Glomerular endothelial cell (primary cell): ENCODE data around the gene NPIPA1. TPM values are rescaled to one million over a fixed set of nuclear protein-coding genes. Genes with fewer than 3 reads are reported as not detected.
"Not testable (repeated sequence)": the region's sequence is repeated elsewhere in the genome, so short reads cannot be mapped to it uniquely, and the experiment has no call there.

Experiments used
- DNase-seq: peaks from one replicate; pipeline ENCODE4 v3.0.0-alpha.2; 2011; ENCODE audit warnings: low read depth, low spot score; ENCODE audit errors: extremely low read depth
- total RNA-seq: library from RNA; depleted of rRNA; stranded (reverse); fragments of >200 nt; gene quantifications from 2 replicates; pipeline ENCODE4 v1.2.3, GENCODE V29; 2015

Gene NPIPA1
- total RNA-seq = 21.6 and 34.2 TPM in 2 replicates

DNA sequence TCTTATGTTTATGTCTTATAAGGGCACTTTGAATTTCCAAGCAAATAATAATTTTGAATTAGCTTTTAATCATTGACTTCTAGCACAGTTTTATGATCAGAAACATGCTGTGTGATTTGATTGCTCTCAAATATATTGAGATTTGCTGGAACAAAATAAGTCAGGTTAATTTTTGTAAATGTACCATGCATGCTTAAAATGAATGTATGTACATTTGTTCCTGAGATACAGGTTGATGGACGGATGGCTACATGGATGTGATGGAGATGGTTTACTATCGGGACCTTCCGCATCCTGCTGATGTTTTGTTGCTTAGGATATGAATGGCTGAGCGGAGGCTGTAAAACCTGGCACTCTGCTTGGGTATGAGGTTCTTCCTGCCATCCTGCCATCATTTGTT, at the start of gene NPIPA1:
NPIPA1 (plus strand) TSS at position 301 of the 400 bp plus-strand sequence; CDS start at position 301, 0 bp downstream.
- DNase-seq = not testable (repeated sequence)

DNA sequence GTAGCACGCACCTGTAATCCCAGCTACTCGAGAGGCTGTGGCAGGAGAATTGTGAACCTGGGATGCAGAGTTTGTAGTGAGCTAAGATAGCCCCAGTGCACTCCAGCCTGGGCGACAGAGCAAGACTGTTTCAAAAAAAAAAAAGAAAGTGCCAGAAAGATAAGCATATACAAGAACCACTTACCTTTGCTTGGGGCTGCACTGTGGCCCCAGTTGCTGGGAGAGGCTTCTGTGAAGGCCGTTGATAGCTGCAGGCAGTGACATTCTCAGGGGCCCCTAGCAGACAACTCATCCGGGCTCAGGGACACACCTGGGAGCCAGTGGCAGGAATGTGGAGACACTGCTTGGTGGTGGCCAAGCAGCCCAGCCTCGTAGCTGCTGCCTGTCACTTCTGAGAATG, 45.1 kb upstream of the NPIPA1 start:
- not testable (repeated sequence) for DNase-seq

GRCh38 chr16:14895382-14895781, 41.9 kb upstream of the NPIPA1 start:
- not testable (repeated sequence) for DNase-seq

DNA sequence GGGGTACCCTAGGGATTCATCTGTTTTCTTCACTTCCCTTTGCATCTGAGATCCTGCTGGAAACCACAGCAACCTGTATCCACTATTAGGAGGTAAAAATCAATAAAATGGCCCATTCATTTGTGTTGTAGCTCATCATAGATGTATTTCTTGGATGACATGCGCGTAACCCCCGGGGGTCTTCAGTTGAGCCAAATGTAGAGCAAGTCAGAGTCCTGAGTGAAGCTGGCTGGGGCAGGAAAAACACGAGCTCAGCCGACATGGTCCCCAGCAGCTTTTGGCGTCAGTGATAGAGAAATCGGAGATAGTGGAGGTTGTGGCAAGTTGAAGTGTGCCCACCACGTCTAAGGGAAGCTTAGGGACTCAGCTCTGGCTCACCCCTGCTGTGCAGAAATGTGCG, 41.2 kb upstream of the NPIPA1 start:
- not testable (repeated sequence) for DNase-seq

DNA sequence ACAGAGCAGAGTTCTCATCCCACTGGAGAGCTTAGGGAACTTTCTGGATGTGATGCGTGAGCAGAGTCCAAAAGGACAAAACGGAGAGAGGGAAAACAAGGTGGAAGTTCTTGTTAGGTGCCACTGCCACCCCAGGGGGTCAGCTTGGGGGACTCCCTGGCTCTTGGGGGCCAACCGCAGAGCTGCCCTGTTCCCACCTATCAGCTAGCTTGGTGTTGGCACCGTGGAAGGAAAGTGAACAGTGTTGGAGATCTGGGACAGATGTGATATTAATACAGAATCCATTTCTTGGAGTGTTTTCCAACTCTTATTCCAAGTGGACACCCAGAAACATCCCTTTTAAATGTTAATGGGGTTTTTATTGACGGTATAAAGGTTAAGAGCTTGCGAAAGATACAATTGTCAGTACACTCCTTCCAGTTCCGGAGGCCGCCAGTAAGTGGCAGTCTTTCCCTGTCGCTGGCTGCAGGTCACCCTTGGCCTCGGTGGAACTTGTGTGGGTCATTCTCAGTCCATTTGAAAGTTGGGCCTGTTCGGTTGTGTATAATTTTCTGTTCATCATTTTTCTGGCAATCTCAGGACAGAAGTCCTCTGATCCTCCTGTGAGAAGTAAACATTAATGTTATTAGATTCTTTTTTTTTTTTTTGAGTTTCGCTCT, 40.1 kb upstream of the NPIPA1 start:
- DNase-seq = not testable (repeated sequence)

GRCh38 chr16:14898162-14898561, 39.1 kb upstream of the NPIPA1 start:
- DNase-seq = not testable (repeated sequence)

DNA sequence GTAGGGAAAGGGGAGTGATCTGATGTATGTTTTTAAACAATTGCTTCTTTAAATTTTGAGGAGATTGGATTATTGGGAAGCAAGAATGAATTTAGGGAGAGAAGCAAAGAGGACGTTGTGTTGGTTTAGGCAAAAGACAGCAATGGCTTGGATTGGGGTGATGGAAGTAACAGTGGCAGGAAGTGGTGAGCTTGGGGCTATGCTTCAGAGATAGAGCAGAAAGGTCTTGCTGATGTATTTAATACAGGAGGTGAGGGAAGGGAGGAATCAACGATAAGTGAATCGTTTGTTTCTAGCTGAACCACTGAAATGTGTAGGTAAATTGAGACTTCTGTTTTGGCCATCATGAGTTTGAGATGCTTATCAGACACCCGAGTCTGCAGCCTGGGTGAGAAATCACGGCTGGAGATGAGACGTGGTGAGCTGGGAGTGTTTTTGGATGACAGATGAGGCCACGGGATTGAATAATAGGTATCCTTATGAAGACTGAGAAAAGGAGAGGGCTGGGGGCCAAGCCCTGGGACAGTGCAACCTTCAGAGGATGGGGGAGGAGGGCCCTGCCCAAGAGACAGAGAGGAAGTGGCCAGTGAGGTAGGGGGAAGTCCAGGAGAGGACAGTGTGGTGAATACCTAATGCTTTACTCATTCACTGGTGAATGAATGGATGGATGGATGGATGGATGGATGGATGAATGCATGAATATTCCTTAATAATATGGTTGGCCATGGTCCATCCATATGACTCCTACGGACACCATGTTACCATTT, 33.9 kb upstream of the NPIPA1 start:
- DNase-seq = not testable (repeated sequence)

DNA sequence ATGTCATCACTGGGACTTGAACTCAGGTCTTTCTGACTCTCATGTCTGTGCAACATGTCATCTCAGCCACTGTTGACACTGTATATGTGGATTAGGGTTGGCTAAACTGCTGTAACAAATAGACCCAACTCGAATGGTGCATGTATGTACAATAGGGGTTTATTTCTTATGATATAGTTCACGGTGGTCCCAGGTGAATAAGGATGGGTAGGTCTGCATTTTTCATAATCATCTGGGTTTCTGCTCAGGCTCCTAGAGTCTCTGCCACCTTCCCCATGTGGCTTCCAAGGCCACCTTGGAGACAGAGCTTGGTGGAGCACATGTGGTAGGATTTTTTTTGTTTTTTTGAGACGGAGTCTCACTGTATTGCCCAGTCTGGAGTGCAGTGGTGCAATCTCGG, 27.5 kb upstream of the NPIPA1 start:
- DNase-seq = not testable (repeated sequence)

DNA sequence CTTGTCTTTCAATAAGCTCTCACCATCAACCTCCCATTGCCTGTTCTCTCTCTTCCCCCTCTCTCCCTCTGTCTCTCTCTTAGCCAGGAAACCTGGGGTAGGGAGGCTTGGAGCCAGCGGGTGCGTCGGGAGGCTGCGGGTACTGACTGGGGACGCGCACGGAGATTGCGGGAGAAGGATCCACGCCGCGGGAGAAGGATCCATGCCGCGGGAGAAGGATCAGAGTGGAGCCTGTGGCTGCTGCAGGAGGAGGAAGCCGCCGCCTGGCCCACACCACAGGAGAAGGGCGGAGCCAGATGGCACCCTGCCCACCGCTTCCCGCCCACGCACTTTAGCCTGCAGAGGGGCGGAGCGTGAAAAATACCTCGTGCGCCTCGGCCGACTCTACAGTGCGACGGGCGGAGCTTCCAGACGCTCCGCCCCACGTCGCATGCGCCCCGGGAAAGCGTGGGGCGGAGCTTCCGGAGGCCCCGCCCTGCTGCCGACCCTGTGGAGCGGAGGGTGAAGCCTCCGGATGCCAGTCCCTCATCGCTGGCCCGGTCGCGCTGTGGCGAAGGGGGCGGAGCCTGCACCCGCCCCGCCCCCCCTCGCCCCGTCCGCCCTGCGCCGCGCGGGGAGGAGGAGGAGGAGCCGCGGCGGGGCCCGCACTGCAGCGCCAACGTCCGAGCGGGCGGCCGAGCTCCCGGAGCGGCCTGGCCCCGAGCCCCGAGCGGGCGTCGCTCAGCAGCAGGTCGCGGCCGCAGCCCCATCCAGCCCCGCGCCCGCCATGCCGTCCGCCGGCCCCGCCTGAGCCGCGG, 26.2 kb upstream of the NPIPA1 start:
- not testable (repeated sequence) for DNase-seq

DNA sequence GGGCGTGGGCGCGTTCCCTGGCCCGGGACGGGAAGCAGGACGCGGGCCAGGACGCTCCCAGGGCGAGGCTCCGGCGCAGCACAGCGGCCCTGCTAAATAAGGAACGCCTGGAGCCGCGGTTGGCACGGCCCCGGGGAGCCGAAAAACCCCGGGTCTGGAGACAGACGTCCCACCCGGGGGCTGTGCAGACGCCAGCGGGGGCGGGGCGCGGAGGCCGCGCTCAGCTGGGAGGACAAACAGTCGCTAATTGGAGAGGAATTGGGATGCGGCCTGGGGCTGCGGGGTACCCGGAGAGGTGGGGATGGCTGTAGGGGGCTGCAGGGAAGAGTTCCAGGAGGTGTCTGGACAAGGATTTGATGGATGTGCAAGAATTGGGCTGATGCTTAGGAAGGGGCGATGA, 25.3 kb upstream of the NPIPA1 start:
- not testable (repeated sequence) for DNase-seq

DNA sequence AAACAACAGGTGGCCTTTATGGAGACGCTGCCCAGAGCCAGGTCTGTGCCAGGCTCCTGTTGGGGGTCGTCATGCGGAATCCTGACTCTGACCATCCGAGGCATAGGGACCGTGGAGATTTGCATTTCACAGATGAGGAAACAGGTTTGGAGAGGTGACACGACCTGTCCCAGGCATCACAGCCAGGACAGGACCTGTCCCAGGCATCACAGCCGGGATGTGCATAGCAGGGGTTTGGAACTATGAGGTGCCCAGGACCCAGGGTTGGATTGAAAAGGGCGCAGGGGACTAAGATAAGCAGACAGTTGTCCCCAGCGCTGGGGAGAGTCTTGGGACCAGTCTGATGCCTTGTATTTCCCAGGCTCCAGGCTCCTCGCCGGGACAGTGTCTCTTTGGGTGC, 24.7 kb upstream of the NPIPA1 start:
- DNase-seq = not testable (repeated sequence)

DNA sequence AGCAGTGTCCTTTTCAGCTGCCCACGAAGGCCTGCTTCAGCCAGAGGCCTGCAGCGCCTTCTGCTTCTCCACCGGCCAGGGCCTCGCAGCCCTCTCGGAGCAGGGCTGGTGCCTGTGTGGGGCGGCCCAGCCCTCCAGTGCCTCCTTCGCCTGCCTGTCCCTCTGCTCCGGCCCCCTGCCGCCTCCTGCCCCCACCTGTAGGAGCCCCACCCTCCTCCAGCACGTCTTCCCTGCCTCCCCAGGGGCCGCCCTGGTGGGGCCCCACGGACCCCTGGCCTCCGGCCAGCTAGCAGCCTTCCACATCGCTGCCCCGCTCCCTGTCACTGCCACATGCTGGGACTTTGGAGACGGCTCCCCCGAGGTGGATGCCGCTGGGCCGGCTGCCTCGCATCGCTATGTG, 18.7 kb upstream of the NPIPA1 start:
- not testable (repeated sequence) for DNase-seq

DNA sequence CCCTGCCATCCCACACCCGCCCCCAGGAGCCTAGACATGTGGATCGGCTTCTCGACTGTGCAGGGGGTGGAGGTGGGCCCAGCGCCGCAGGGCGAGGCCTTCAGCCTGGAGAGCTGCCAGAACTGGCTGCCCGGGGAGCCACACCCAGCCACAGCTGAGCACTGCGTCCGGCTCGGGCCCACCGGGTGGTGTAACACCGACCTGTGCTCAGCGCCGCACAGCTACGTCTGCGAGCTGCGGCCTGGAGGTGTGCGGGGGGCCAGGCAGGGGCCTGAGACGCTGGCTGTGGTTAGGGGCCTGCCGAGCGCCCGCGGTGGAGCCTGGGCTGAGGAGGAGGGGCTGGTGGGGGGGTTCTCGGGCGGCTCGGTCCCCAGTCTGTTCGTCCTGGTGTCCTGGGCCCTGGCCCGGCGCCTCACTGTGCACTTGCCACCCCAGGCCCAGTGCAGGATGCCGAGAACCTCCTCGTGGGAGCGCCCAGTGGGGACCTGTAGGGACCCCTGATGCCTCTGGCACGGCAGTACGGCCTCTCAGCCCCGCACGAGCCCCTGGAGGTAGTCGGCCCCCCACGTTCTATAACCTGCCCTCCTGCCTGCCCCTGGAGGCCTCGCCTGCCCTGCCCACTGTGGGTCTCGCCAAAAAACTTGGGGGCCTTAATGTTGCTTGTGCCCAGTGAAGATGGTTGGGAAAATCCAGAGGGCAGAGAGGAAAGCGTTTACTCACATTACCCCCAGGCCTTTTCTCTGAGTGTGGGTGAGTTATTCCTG, 17.2 kb upstream of the NPIPA1 start:
- DNase-seq = not testable (repeated sequence)

DNA sequence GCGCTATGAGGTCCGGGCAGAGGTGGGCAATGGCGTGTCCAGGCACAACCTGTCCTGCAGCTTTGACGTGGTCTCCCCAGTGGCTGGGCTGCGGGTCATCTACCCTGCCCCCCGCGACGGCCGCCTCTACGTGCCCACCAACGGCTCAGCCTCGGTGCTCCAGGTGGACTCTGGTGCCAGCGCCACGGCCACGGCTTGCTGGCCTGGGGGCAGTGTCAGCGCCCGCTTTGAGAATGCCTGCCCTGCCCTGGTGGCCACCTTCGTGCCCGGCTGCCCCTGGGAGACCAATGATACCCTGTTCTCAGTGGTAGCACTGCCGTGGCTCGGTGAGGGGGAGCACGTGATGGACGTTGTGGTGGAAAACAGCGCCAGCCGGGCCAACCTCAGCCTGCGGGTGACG, 15.0 kb upstream of the NPIPA1 start:
- DNase-seq = not testable (repeated sequence)

DNA sequence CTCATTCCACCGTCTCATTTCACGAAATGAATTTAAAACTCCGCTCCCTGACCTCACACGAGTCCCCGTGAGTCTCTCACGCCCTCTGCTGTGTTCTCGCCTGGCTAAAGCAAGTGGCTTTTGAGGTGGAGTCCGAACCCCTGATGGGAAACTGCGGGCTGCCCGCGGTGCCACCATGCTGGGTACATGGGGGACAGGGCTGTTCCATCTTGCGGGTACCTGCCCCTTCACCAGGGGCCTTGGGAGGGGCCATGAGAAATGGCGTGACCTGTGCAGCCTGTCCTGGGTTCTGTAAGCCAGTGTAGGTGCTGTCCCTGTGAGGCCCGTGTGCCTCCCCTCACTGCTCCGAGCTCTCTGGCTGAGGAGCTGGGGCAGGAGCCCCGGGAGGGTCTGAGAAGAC, 14.3 kb upstream of the NPIPA1 start:
- not testable (repeated sequence) for DNase-seq

DNA sequence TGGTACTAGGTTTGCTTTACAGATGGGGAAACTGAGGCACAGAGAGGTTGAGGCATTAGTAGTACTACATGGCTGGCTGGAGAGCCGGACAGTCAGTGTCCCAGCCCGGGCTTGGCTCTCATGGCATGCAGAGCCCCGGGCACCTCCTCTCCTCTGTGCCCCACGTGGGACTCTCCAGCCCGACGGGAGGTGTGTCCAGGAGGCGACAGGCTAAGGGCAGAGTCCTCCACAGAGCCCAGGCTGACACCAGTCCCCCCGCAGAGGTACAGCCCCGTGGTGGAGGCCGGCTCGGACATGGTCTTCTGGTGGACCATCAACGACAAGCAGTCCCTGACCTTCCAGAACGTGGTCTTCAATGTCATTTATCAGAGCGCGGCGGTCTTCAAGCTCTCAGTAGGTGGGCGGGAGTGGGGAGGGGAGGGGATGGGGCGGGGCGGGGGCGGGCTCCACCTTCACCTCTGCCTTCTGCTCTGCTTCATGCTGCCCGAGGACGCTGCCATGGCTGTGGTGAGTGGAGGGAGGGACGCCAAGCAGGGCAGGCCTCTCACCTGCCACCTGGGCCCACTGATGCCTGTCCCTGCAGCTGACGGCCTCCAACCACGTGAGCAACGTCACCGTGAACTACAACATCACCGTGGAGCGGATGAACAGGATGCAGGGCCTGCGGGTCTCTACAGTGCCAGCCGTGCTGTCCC, 13.7 kb upstream of the NPIPA1 start:
- DNase-seq = not testable (repeated sequence)

DNA sequence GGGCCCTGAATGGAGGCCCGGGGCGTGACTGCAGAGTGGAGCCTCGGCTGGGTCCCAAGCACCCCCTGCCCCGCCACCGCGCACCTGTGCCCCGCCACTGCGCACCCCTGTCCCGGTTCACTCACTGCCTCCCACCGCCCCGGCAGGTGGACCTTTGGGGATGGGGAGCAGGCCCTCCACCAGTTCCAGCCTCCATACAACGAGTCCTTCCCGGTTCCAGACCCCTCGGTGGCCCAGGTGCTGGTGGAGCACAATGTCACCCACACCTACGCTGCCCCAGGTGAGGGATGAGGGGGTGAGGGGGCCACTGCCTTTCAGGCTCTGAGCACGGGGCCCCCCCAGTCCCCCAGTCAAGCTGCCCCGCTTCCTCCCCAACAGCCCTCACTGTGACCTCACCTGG, 12.9 kb upstream of the NPIPA1 start:
- not testable (repeated sequence) for DNase-seq

GRCh38 chr16:14924982-14925381, 12.3 kb upstream of the NPIPA1 start:
- not testable (repeated sequence) for DNase-seq

- not testable (repeated sequence) for DNase-seq
Observed at GRCh38 chr16:14928064-14928714, 9.1 kb upstream of the NPIPA1 start.
